Smooth muscle cell (in vitro differentiated cells): ENCODE results near the gene EBP. TPM values are rescaled to one million over a fixed set of nuclear protein-coding genes. Genes with fewer than 3 reads are reported as not detected.

Source experiments
- DNase-seq: peaks from one replicate; lab custom pipeline; 2025; ENCODE audit not compliant: unreplicated experiment; lab: John Stamatoyannopoulos, UW
- H2AFZ ChIP-seq: fragments of 200-600 bp; sonication (generic); 2 replicates; pipeline ENCODE4 v1.6.0; 2016; ENCODE audit warnings: antibody characterized with exemption, low read depth, mild to moderate bottlenecking
- H3F3A ChIP-seq: fragments of 200-600 bp; sonication (generic); 2 replicates; pipeline ENCODE4 v1.6.0; 2017; ENCODE audit warnings: antibody characterized with exemption, low read depth
- H3K27ac ChIP-seq: fragments of 200-600 bp; sonication (generic); 2 replicates; pipeline ENCODE4 v1.5.1; 2016; ENCODE audit warnings: low read depth, mild to moderate bottlenecking
- H3K27me3 ChIP-seq: fragments of 200-600 bp; sonication (generic); 2 replicates; pipeline ENCODE4 v1.6.1; 2016; ENCODE audit warnings: low read depth, mild to moderate bottlenecking
- H3K36me3 ChIP-seq: fragments of 200-600 bp; sonication (generic); 2 replicates; pipeline ENCODE4 v1.5.1; 2016; ENCODE audit warnings: low read depth
- H3K4me1 ChIP-seq: fragments of 200-600 bp; sonication (generic); 2 replicates; pipeline ENCODE4 v1.5.1; 2016; ENCODE audit warnings: low read depth
- H3K4me2 ChIP-seq: fragments of 200-600 bp; sonication (generic); 2 replicates; pipeline ENCODE4 v1.6.0; 2016; ENCODE audit warnings: mild to moderate bottlenecking
- H3K4me3 ChIP-seq: fragments of 200-600 bp; sonication (generic); 2 replicates; pipeline ENCODE4 v1.5.1; 2016; ENCODE audit warnings: mild to moderate bottlenecking
- H3K79me2 ChIP-seq: fragments of 200-600 bp; sonication (generic); 2 replicates; pipeline ENCODE4 v1.6.0; 2016; ENCODE audit warnings: low read depth, mild to moderate bottlenecking
- H3K9ac ChIP-seq: fragments of 200-600 bp; sonication (generic); 2 replicates; pipeline ENCODE4 v1.6.0; 2016; ENCODE audit warnings: low read depth
- H3K9me3 ChIP-seq: fragments of 200-600 bp; sonication (generic); replicated peaks from 2 replicates; pipeline ENCODE4 v1.5.1; 2016; ENCODE audit warnings: low read depth
- H4K20me1 ChIP-seq: fragments of 200-600 bp; sonication (generic); 2 replicates; pipeline ENCODE4 v1.6.0; 2016; ENCODE audit warnings: low read depth
- CTCF ChIP-seq: fragments of 200-600 bp; sonication (generic); IDR thresholded peaks from 2 replicates; pipeline ENCODE4 v1.5.1; 2017; ENCODE audit warnings: borderline replicate concordance, mild to moderate bottlenecking, antibody characterized with exemption; ENCODE audit not compliant: insufficient read depth, poor library complexity, severe bottlenecking
- WGBS: methylation state at CpG from one replicate; pipeline ENCODE4 v1.1.7; 2016; ENCODE audit warnings: low lambda C conversion rate; 5-methylcytosine and 5-hydroxymethylcytosine counted together
- polyA plus RNA-seq: library from polyadenylated mRNA; unstranded; fragments of >200 nt; fragmentation: Nextera tagmentation; extraction: Ambion mirVana; gene quantifications from 2 replicates; pipeline ENCODE4 v1.2.1, GENCODE V29; 2016
- total RNA-seq: library from RNA; depleted of rRNA; stranded (reverse); fragments of >200 nt; gene quantifications from 2 replicates; pipeline ENCODE4 v1.2.3, GENCODE V29; 2014

Gene EBP
- total RNA-seq (49.1 and 63.0 TPM in 2 replicates), polyA plus RNA-seq (85.5 and 99.8 TPM in 2 replicates)

- no peaks in the 10 kb centered on the region for H3F3A ChIP-seq
- H3K9ac ChIP-seq, result peak within 1 kb of the TSS; percentile 59
- H3K79me2 ChIP-seq, result peaks cover 6% of the 10 kb centered on the region
- peak within 1 kb of the TSS; percentile 56 for H2AFZ ChIP-seq
- no peaks in the 10 kb centered on the region for H3K9me3 ChIP-seq
- no peaks in the 10 kb centered on the region for H4K20me1 ChIP-seq
- no peak for TF ChIP-seq CTCF
- DNase-seq, result peak; percentile 24
- 36% methylated on average over 56 of the region's 66 CpGs for WGBS
- H3K4me2 ChIP-seq, result peak within 1 kb of the TSS; percentile 88
- no peaks in the 10 kb centered on the region for H3K27me3 ChIP-seq
- H3K4me3 ChIP-seq, result peak within 1 kb of the TSS; percentile 59
- no peaks in the 10 kb centered on the region for H3K36me3 ChIP-seq
- no peak within 1 kb of the TSS for H3K27ac ChIP-seq
- no peaks in the 10 kb centered on the region for H3K4me1 ChIP-seq
Measured at GRCh38 chrX:48521353-48522243, at the start of gene EBP. Gene EBP (plus strand): TSS chrX:48521808. CDS start chrX:48523772, 1,964 bp downstream.

GRCh38 chrX:48472225-48472624, 49.4 kb upstream of the EBP start:
- H2AFZ ChIP-seq, result no peak overlapping the region
- H3F3A ChIP-seq, result no peaks in the 10 kb centered on the region
- H3K9ac ChIP-seq, result no peak overlapping the region
- no peak overlapping the region for H3K4me2 ChIP-seq
- no peak for DNase-seq
- 86% methylated on average over 9 of the region's 9 CpGs for WGBS
- no peaks in the 10 kb centered on the region for H3K4me1 ChIP-seq
- no peaks in the 10 kb centered on the region for H3K27me3 ChIP-seq
- no peak overlapping the region for H3K27ac ChIP-seq
- peaks cover 22% of the 10 kb centered on the region for H3K79me2 ChIP-seq
- no peak for TF ChIP-seq CTCF
- H4K20me1 ChIP-seq, result no peaks in the 10 kb centered on the region
- no peaks in the 10 kb centered on the region for H3K9me3 ChIP-seq
- no peak overlapping the region for H3K4me3 ChIP-seq
- H3K36me3 ChIP-seq, result no peaks in the 10 kb centered on the region

- Histone ChIP-seq H3K4me2 (no peak overlapping the region), H3K4me1 (no peaks in the 10 kb centered on the region), H3F3A (no peaks in the 10 kb centered on the region), H4K20me1 (no peaks in the 10 kb centered on the region), H3K79me2 (peaks cover 23% of the 10 kb centered on the region), H2AFZ (no peak overlapping the region), H3K9ac (no peak overlapping the region), H3K27ac (no peak overlapping the region), H3K27me3 (no peaks in the 10 kb centered on the region), H3K9me3 (no peaks in the 10 kb centered on the region), H3K4me3 (no peak overlapping the region), H3K36me3 (no peaks in the 10 kb centered on the region)
- WGBS, result 50% methylated on average over 12 of the region's 12 CpGs
- no peak for DNase-seq
- no peak for TF ChIP-seq CTCF
Measured at GRCh38 chrX:48472851-48473703, 48.5 kb upstream of the EBP start.
